ENCODE results near the gene SLC39A11.

The SLC39A11 gene

GRCh38 chr17:72726936-72727335, 365.6 kb downstream of the SLC39A11 start:
- no peak for DNase-seq (ENCODE audit: extremely low spot score)
- TF ChIP-seq NFRKB (IDR thresholded peaks at IDR 0.05) = no peak
- no peak for TF ChIP-seq LEF1 (IDR thresholded peaks at IDR 0.05; ENCODE audit: borderline replicate concordance)
- no peak for TF ChIP-seq HDGF (IDR thresholded peaks at IDR 0.05; ENCODE audit: borderline replicate concordance)
- TF ChIP-seq L3MBTL2 (conservative IDR thresholded peaks at IDR 0.05) = no peak
- TF ChIP-seq ARNT (IDR thresholded peaks at IDR 0.05) = no peak
- TF ChIP-seq TARDBP (IDR thresholded peaks at IDR 0.05) = no peak
- ChIA-PET POLR2A (no interaction called here), CTCF (interaction anchor here (0.6 to 3.3 kb wide), 13 partner anchors 10 to 1246 kb away, joined by 3 to 36 read pairs (median 5); no protein-coding TSS in a partner anchor)

GRCh38 chr17:72725433-72726068, 366.9 kb downstream of the SLC39A11 start:
- DNase-seq (ENCODE audit: extremely low spot score) = peak; percentile 72
- CTCF ChIA-PET = interaction anchor here (0.7 to 3.3 kb wide), 24 partner anchors 9 to 645 kb away, joined by 3 to 36 read pairs (median 4); no protein-coding TSS in a partner anchor
- POLR2A ChIA-PET = interaction anchor here (1.3 kb wide), 1 partner anchor 42 kb away, joined by 3 read pairs; no protein-coding TSS in a partner anchor
- no peak for TF ChIP-seq ELF4 (IDR thresholded peaks at IDR 0.05)
- TF ChIP-seq BHLHE40 (IDR thresholded peaks at IDR 0.05; ENCODE audit: borderline replicate concordance) = no peak
- no peak for TF ChIP-seq FOXM1 (IDR thresholded peaks at IDR 0.05; ENCODE audit: borderline replicate concordance)
- TF ChIP-seq HDGF (IDR thresholded peaks at IDR 0.05; ENCODE audit: borderline replicate concordance) = no peak
- TF ChIP-seq TARDBP (IDR thresholded peaks at IDR 0.05) = no peak
- no peak for TF ChIP-seq PKNOX1 (IDR thresholded peaks at IDR 0.05)
- TF ChIP-seq FOXK2 (IDR thresholded peaks at IDR 0.05) = no peak
- no peak for TF ChIP-seq ZNF384 (IDR thresholded peaks at IDR 0.05)
- TF ChIP-seq LEF1 (IDR thresholded peaks at IDR 0.05; ENCODE audit: borderline replicate concordance) = no peak
- no peak for TF ChIP-seq L3MBTL2 (conservative IDR thresholded peaks at IDR 0.05)
- TF ChIP-seq SUZ12 (IDR thresholded peaks at IDR 0.05) = no peak
- no peak for TF ChIP-seq CTBP1 (IDR thresholded peaks at IDR 0.05; ENCODE audit: borderline replicate concordance)
- TF ChIP-seq FOXA1 (IDR thresholded peaks at IDR 0.05) = no peak
- no peak for TF ChIP-seq NFRKB (IDR thresholded peaks at IDR 0.05)
- TF ChIP-seq ARNT (IDR thresholded peaks at IDR 0.05) = no peak
- TF ChIP-seq SP1 (IDR thresholded peaks at IDR 0.05) = no peak

GRCh38 chr17:72724267-72724666, 368.2 kb downstream of the SLC39A11 start:
- DNase-seq (ENCODE audit: extremely low spot score) = no peak
- POLR2A ChIA-PET = interaction anchor here (1.3 kb wide), 1 partner anchor 40 kb away, joined by 3 read pairs; no protein-coding TSS in a partner anchor
- CTCF ChIA-PET = interaction anchor here (1.8 to 3.3 kb wide), 3 partner anchors 165 to 432 kb away, joined by 4 to 36 read pairs (median 29); no protein-coding TSS in a partner anchor
- TF ChIP-seq FOXK2 (IDR thresholded peaks at IDR 0.05) (no peak), PKNOX1 (IDR thresholded peaks at IDR 0.05) (no peak), LEF1 (IDR thresholded peaks at IDR 0.05; ENCODE audit: borderline replicate concordance) (no peak), SUZ12 (IDR thresholded peaks at IDR 0.05) (no peak), ELF4 (IDR thresholded peaks at IDR 0.05) (no peak), FOXM1 (IDR thresholded peaks at IDR 0.05; ENCODE audit: borderline replicate concordance) (no peak), NFRKB (IDR thresholded peaks at IDR 0.05) (no peak), HDGF (IDR thresholded peaks at IDR 0.05; ENCODE audit: borderline replicate concordance) (no peak), CTBP1 (IDR thresholded peaks at IDR 0.05; ENCODE audit: borderline replicate concordance) (no peak), SP1 (IDR thresholded peaks at IDR 0.05) (no peak), L3MBTL2 (conservative IDR thresholded peaks at IDR 0.05) (no peak), BHLHE40 (IDR thresholded peaks at IDR 0.05; ENCODE audit: borderline replicate concordance) (no peak), ZNF384 (IDR thresholded peaks at IDR 0.05) (no peak), FOXA1 (IDR thresholded peaks at IDR 0.05) (no peak), TARDBP (IDR thresholded peaks at IDR 0.05) (no peak), ARNT (IDR thresholded peaks at IDR 0.05) (no peak)

GRCh38 chr17:72723711-72724110, 368.8 kb downstream of the SLC39A11 start:
- CTCF ChIA-PET = interaction anchor here (3.1 kb wide), 1 partner anchor 167 kb away, joined by 29 read pairs; no protein-coding TSS in a partner anchor
- POLR2A ChIA-PET = no interaction called here

GRCh38 chr17:72720494-72720825, 372.0 kb downstream of the SLC39A11 start:
- no peak for DNase-seq (ENCODE audit: extremely low spot score)
- TF ChIP-seq SP1 (IDR thresholded peaks at IDR 0.05) (no peak), LEF1 (IDR thresholded peaks at IDR 0.05; ENCODE audit: borderline replicate concordance) (no peak), NFRKB (IDR thresholded peaks at IDR 0.05) (no peak), FOXM1 (IDR thresholded peaks at IDR 0.05; ENCODE audit: borderline replicate concordance) (no peak), SUZ12 (IDR thresholded peaks at IDR 0.05) (no peak), FOXK2 (IDR thresholded peaks at IDR 0.05) (no peak), HDGF (IDR thresholded peaks at IDR 0.05; ENCODE audit: borderline replicate concordance) (no peak), ELF4 (IDR thresholded peaks at IDR 0.05) (no peak)
- CTCF ChIA-PET = no interaction called here
- POLR2A ChIA-PET = interaction anchor here (1.2 kb wide), 1 partner anchor 161 kb away, joined by 3 read pairs; no protein-coding TSS in a partner anchor

More at GRCh38 chr17:72723711-72724110, 368.8 kb downstream of the SLC39A11 start:
- DNase-seq (ENCODE audit: extremely low spot score) = no peak
- TF ChIP-seq L3MBTL2 (conservative IDR thresholded peaks at IDR 0.05) (no peak), FOXM1 (IDR thresholded peaks at IDR 0.05; ENCODE audit: borderline replicate concordance) (no peak), ARNT (IDR thresholded peaks at IDR 0.05) (no peak), ELF4 (IDR thresholded peaks at IDR 0.05) (no peak)

GRCh38 chr17:72719578-72720493, 372.7 kb downstream of the SLC39A11 start:
- no peak for DNase-seq (ENCODE audit: extremely low spot score)
- no peak for TF ChIP-seq L3MBTL2 (conservative IDR thresholded peaks at IDR 0.05)
- TF ChIP-seq TARDBP (IDR thresholded peaks at IDR 0.05) = no peak
- TF ChIP-seq FOXM1 (IDR thresholded peaks at IDR 0.05; ENCODE audit: borderline replicate concordance) = no peak
- TF ChIP-seq SP1 (IDR thresholded peaks at IDR 0.05) = no peak
- no peak for TF ChIP-seq ARNT (IDR thresholded peaks at IDR 0.05)
- no peak for TF ChIP-seq ZNF384 (IDR thresholded peaks at IDR 0.05)
- no peak for TF ChIP-seq FOXA1 (IDR thresholded peaks at IDR 0.05)
- ChIA-PET CTCF (interaction anchor here (0.6 kb wide), 2 partner anchors 37 to 478 kb away, joined by 3 to 12 read pairs; no protein-coding TSS in a partner anchor), POLR2A (interaction anchor here (1.2 kb wide), 1 partner anchor 160 kb away, joined by 3 read pairs; no protein-coding TSS in a partner anchor)
